ENCODE results near the gene SLAMF7.
A peak's percentile ranks its signal among the peaks of the same experiment; 100 is the strongest.
"Not testable (repeated sequence)": the region's sequence is repeated elsewhere in the genome, so short reads cannot be mapped to it uniquely, and the experiment has no call there.

Gene SLAMF7

GRCh38 chr1:160721473-160721872 lies 17.6 kb upstream of the SLAMF7 start:
- DNase-seq: no peak

GRCh38 chr1:160722726-160723125 lies 16.3 kb upstream of the SLAMF7 start:
- no peak for DNase-seq

- DNase-seq: no peak
Observed at GRCh38 chr1:160723332-160723731, 15.7 kb upstream of the SLAMF7 start.

- DNase-seq: no peak
Observed at GRCh38 chr1:160724465-160725242, 14.4 kb upstream of the SLAMF7 start.

- DNase-seq: no peak
Observed at GRCh38 chr1:160726114-160726497, 12.9 kb upstream of the SLAMF7 start.

GRCh38 chr1:160726498-160727315 lies 12.3 kb upstream of the SLAMF7 start:
- peak; percentile 49 for DNase-seq

- DNase-seq: no peak
Observed at GRCh38 chr1:160727316-160727640, 11.8 kb upstream of the SLAMF7 start.

GRCh38 chr1:160731564-160731963 lies 7.5 kb upstream of the SLAMF7 start:
- not testable (repeated sequence) for DNase-seq

- DNase-seq: no peak
Observed at GRCh38 chr1:160731990-160732389, 7.1 kb upstream of the SLAMF7 start.

GRCh38 chr1:160733898-160734297 lies 5.1 kb upstream of the SLAMF7 start:
- no peak for DNase-seq

GRCh38 chr1:160734301-160734700 lies 4.7 kb upstream of the SLAMF7 start:
- no peak for DNase-seq

GRCh38 chr1:160738271-160738670 lies 776 bp upstream of the SLAMF7 start:
- DNase-seq: no peak

- DNase-seq: no peak
Observed at GRCh38 chr1:160740133-160740688, 1.2 kb downstream of the SLAMF7 start.

GRCh38 chr1:160741092-160741501 lies 2.0 kb downstream of the SLAMF7 start:
- no peak for DNase-seq

- no peak for DNase-seq
Observed at GRCh38 chr1:160741612-160742348, 2.7 kb downstream of the SLAMF7 start.

GRCh38 chr1:160742428-160743127 lies 3.5 kb downstream of the SLAMF7 start:
- no peak for DNase-seq

GRCh38 chr1:160743266-160743665 lies 4.2 kb downstream of the SLAMF7 start:
- DNase-seq: no peak

GRCh38 chr1:160744199-160744851 lies 5.3 kb downstream of the SLAMF7 start:
- DNase-seq: no peak

GRCh38 chr1:160744852-160745520 lies 5.9 kb downstream of the SLAMF7 start:
- DNase-seq: no peak

GRCh38 chr1:160745551-160745950 lies 6.5 kb downstream of the SLAMF7 start:
- DNase-seq: no peak

- DNase-seq: no peak
Observed at GRCh38 chr1:160746836-160747500, 7.9 kb downstream of the SLAMF7 start.

Measured in activated CD4-positive, alpha-beta T cell treated with anti-CD3 and anti-CD28 coated beads, Interleukin-2, amount 50 U/mL, for 1 hour (primary cell).